ENCODE results near the gene TRMT112.

DNA sequence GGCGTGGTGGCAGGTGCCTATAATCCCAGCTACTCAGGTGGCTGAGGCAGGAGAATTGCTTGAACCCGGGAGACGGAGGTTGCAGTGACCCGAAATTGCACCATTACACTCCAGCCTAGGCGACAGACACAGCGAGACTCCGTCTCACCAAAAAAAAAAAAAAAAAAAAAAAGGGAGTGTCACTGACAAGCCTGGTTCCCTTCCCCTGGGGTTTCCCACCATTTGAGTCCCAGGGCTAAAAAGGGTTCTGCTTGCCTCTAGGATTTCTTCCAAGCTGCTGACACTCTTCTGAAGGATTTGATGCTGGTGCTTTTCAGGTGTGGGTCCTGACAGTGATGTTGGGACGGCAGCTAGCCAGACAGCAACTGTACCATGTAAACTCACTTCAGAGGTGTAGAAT, 21.4 kb upstream of the TRMT112 start:
- TF ChIP-seq, protein P1, sequence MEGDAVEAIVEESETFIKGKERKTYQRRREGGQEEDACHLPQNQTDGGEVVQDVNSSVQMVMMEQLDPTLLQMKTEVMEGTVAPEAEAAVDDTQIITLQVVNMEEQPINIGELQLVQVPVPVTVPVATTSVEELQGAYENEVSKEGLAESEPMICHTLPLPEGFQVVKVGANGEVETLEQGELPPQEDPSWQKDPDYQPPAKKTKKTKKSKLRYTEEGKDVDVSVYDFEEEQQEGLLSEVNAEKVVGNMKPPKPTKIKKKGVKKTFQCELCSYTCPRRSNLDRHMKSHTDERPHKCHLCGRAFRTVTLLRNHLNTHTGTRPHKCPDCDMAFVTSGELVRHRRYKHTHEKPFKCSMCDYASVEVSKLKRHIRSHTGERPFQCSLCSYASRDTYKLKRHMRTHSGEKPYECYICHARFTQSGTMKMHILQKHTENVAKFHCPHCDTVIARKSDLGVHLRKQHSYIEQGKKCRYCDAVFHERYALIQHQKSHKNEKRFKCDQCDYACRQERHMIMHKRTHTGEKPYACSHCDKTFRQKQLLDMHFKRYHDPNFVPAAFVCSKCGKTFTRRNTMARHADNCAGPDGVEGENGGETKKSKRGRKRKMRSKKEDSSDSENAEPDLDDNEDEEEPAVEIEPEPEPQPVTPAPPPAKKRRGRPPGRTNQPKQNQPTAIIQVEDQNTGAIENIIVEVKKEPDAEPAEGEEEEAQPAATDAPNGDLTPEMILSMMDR (IDR thresholded peaks at IDR 0.05) = no peak
- no peak for TF ChIP-seq EZH2phosphoT487 (IDR thresholded peaks at IDR 0.05)
- TF ChIP-seq EZH2 (IDR thresholded peaks at IDR 0.05) = no peak
